AG09309 (cell line): Measurements from ENCODE around the gene ZNF398.

ENCODE experiments used
- DNase-seq: peaks from one replicate; pipeline ENCODE4 v3.0.0-alpha.2; 2010; ENCODE audit warnings: low read depth
- H3K4me3 ChIP-seq: 2 replicates; pipeline ENCODE4 v1.5.1; 2011; ENCODE audit warnings: mild to moderate bottlenecking, low read depth, low read length, moderate library complexity; ENCODE audit not compliant: control insufficient read depth
- TF ChIP-seq, protein P1 (sequence below): IDR thresholded peaks from 2 replicates; pipeline ENCODE4 v1.5.1; 2011; ENCODE audit warnings: mild to moderate bottlenecking, low read depth, low read length, inconsistent platforms; ENCODE audit not compliant: insufficient read depth, control insufficient read depth; ENCODE audit errors: missing control alignments

Gene ZNF398

DNA sequence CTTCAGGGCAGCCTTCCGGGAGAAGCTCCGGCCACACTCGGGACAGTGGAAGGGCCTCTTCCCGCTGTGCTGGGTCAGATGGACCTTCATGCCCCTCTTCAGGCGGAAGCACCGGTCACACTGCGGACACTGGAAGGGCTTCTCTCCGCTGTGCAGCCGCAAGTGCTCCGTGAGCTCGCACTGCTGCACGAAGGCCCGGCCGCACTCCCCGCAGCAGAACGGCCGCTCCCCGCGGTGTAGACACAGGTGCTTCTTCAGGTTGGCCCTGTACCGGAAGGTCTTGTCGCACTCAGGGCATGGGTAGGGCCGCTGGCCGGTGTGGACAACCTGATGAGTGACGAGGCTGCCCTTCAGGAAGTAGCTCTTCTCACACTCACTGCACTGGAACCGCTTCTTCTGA lies 42.5 kb upstream of the ZNF398 start:
- no peak overlapping the region for H3K4me3 ChIP-seq
- no peak for DNase-seq
- TF ChIP-seq, protein P1, sequence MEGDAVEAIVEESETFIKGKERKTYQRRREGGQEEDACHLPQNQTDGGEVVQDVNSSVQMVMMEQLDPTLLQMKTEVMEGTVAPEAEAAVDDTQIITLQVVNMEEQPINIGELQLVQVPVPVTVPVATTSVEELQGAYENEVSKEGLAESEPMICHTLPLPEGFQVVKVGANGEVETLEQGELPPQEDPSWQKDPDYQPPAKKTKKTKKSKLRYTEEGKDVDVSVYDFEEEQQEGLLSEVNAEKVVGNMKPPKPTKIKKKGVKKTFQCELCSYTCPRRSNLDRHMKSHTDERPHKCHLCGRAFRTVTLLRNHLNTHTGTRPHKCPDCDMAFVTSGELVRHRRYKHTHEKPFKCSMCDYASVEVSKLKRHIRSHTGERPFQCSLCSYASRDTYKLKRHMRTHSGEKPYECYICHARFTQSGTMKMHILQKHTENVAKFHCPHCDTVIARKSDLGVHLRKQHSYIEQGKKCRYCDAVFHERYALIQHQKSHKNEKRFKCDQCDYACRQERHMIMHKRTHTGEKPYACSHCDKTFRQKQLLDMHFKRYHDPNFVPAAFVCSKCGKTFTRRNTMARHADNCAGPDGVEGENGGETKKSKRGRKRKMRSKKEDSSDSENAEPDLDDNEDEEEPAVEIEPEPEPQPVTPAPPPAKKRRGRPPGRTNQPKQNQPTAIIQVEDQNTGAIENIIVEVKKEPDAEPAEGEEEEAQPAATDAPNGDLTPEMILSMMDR, result no peak

DNA sequence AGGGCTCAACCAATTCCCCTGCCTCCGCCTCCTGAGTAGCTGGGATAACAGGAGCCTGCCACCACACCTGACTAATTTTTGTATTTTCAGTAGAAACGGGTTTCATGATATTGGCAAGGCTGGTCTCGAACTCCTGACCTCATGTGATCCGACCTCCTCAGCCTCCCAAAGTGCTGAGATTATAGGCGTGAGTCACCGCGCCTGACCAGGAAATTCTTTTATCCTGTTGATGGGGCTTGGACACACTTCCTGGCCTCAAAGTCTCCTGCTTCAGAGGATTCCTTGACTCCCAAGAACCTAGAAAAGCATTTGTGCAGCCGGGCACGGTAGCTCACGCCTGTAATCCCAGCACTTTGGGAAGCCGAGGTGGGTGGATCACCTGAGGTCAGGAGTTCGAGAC lies 37.3 kb upstream of the ZNF398 start:
- H3K4me3 ChIP-seq, result no peak overlapping the region
- DNase-seq, result no peak
- TF ChIP-seq, protein P1, result no peak

DNA sequence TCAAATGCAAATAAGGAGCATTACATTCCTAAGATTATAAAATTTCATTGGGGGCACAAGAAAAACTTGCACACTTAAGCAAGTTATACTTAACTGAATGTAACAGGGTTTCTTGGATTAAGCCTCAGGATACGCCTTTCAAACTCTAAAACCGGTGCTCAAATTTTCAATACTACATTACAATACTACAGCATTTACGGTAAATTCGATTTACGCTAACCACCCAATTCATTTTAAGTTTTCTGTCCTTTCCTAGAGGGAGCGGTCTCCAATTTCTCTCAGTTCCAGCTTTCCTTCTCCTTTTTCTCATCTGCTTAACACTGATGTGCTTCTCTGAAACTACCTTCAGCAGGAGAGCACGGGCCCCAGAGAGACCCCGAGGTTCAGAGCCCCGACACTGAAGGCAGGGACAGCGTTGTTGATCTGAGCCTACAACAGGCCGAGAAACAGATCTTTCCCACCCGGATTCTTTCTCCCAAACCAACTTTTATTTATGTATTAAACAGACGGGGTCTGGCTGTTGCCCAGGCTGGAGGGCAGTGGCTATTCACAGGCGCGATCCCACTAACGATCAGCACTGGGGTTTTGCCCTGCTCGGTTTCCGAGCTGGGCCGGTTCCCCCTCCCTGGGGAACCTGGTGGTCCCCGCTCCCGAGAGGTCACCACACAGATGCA lies 21.9 kb upstream of the ZNF398 start:
- TF ChIP-seq, protein P1, result no peak
- no peak for DNase-seq
- peak overlapping the region; percentile 85 for H3K4me3 ChIP-seq

DNA sequence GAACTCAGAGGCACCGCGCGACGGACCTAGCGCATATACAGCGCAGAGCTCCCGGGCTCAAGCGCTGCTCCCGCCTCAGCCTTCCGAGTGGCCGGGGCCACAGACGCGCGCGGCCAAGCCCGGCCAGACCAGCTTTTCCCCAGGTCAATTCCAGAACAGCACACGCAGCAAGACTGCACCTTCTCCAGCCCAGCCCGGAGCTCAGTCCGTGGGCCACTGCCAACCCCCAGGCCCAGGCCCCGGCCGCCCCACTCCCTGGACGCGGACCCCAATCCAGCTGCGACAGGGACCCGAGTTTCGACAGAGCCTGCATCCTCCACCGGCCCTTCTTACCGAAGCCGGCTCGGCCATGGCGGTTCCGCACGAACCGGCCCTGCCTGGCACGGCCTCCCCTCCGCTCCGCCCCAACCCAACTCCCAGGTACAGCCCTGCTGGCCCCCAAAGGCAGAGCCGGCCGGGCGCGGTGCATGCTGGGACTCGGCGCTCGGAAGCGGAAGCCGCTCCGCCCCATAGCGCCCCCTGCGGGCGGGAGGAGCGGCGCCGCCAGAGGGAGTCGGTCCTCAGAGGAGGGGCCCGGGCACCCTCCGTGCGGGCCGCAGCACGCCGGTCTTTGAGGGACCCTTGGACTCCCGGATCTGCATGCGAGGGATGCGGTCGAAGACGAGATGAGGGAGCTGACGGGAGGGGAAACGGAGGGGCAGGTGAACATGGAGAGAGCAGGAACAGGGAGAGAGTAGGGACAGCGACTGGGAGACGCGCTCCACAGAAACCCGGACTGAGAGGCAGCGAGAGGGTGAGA lies 21.2 kb upstream of the ZNF398 start, which contains the start of gene ZNF425:
Gene ZNF425 (minus strand): TSS at position 462 of the 799 bp plus-strand sequence. CDS start 111 bp downstream, at position 351.
- peak; percentile 52 for DNase-seq
- peak within 1 kb of the TSS; percentile 85 for H3K4me3 ChIP-seq

DNA sequence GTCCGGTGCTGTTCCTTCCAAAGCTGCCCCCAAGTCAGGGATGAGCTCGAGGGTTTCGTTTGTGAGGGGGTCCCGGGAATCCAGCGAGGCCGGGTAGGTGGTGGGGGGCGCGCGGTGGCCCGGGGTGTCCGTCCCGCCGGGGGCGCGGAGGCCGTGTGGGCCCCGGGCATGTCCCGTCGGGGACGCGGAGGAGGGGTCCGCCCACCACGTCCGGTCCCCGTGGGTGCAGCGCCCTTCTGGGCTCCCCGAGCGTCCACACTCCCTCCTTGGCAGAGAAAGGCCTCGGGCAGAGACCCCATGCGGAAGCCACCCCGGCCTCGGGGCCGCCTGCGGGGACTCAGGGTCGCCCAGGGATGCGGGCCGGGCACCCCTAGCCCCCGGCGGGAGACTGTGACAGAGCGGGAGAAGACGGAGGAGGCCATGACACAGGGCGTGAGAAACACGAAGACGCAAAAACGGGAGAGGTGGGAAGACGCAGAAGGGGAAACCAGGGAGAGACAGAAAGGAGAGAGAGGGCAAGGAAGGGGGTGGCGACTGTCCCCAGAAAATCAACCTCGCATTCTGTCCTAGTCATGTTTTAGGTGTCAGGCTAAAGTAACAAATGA lies 20.5 kb upstream of the ZNF398 start:
- no peak for DNase-seq
- TF ChIP-seq, protein P1, result no peak
- H3K4me3 ChIP-seq, result peak overlapping the region; percentile 85

More for the DNA sequence above, 21.2 kb upstream of the ZNF398 start, which contains the start of gene ZNF425:
- TF ChIP-seq, protein P1, result peak; percentile 80

DNA sequence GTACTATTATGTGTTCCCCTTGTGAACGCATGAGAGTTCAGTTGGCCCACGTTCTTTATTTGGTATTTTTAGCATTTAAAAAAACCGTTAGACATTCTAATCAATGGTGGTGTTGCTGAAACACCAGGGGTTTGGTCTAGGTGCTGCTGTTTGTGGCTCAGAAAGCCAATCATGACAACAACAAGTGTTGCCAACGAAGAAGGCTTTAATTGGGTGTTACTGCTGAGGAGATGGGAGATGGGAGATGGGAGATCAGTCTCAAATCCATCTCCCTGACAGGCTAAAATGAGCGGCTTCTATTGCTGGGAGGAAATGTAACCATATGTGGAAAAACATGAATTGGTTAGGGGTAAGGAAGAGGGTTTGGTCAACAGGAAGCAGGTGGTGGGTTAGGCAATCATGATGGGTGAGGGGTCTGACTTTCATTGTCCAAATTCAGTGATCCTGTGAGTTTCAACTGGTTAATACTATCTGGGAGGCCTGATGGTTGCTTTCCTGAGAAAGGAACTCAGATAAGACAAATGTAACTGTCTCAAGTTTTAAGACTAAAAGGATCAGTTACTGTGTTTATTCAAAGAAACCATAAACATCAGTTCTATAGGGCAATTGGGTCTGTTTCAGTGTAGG lies 16.6 kb upstream of the ZNF398 start:
- H3K4me3 ChIP-seq, result no peak overlapping the region
- TF ChIP-seq, protein P1, result no peak
- no peak for DNase-seq
